ENCODE results near the gene SH2D5.
A peak's percentile ranks its signal among the peaks of the same experiment; 100 is the strongest.
"Not testable (repeated sequence)": the region's sequence is repeated elsewhere in the genome, so short reads cannot be mapped to it uniquely, and the experiment has no call there.

SH2D5 gene

DNA sequence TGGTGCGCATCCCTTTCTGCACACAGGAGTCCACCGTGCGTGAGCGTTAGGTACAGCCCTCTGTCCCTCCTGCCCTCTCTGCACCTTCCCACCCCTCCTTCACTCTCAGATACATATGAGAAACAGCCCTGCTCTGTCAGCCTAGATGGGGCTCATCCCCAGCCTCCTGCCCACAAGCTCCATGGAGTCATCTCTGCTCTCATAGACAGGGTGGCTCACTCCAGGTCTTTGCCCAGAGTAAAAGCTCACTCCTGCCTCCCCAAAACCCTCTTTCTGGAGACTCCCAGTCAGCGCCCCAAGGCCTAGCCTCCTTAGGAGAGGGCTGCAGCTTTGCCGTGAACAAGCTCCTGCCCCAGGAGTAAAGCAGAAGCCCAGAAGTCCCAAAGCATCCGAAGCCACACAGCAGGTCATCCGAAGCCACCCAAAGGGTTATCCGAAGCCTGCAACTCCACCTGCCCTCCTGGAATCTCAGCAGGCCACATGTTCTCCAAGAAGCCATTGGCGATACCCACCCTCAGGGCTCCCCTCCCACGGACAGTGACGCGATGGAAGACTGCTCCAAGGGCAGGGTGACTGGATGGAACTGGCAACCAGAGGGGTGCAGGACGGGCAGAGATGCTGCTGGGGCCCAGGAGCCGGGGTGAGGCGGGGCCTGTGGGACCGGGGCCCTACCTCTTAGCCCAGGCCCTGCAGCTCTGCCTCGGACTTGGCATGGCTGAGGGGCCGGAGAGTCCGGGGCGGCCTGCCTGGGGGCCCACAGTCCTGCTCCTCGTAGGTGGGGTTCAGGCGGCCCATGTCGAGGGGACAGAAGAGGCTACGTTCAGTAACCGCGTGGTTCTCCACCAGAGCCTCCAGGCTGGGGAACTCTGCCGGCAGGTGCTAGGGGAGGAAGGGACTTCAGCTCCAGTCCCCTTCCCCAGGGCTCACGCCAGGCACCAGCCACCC is 11.1 kb downstream of the SH2D5 start:
- Histone ChIP-seq H3K4me3 (ENCODE audit: insufficient read depth, low read depth, low read length) (no peak overlapping the region), H3K9me3 (ENCODE audit: control insufficient read depth, low read length) (no peaks in the 10 kb centered on the region)
- 92% methylated on average over 29 of the region's 29 CpGs for WGBS, 2 experiments

DNA sequence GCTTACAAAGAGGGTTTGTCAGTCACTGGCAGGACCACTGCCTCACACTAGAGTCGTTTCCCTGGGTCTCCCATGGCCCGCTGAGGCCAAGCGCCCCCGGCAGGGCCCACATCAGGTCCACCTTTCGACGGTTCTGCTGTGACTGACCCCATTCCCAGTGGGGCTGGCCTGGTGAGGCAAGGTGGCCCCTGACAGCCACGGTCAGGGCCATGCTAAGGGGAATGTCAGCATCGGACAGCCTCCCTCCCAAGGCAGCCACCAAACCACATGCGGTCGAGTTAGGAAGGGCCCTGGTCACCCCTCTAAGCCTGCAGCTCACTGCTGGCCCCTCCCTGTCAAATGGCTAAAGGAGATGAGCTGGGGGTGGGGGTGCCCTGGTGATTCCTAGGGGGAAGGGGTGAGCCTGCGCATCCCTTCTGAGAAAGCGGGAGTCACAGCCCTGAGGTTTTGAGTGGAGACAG is 11.8 kb downstream of the SH2D5 start:
- Histone ChIP-seq H3K4me3 (ENCODE audit: insufficient read depth, low read depth, low read length) (no peak overlapping the region), H3K36me3 (ENCODE audit: control insufficient read depth, insufficient read depth, low read length) (no peaks in the 10 kb centered on the region), H3K27ac (ENCODE audit: insufficient read depth, low read depth, low read length, poor library complexity, severe bottlenecking) (no peak overlapping the region), H3K27me3 (ENCODE audit: control insufficient read depth, insufficient read depth, low read length, poor library complexity, severe bottlenecking) (peaks cover 29% of the 10 kb centered on the region), H3K4me1 (ENCODE audit: control insufficient read depth, insufficient read depth, low read length) (no peaks in the 10 kb centered on the region), H3K9me3 (ENCODE audit: control insufficient read depth, low read length) (no peaks in the 10 kb centered on the region)
- 90 to 91% methylated on average over 12 of the region's 12 CpGs for WGBS, 2 experiments

More for the DNA sequence above, 11.1 kb downstream of the SH2D5 start:
- H3K27ac ChIP-seq (ENCODE audit: insufficient read depth, low read depth, low read length, poor library complexity, severe bottlenecking): no peak overlapping the region
- H3K36me3 ChIP-seq (ENCODE audit: control insufficient read depth, insufficient read depth, low read length): no peaks in the 10 kb centered on the region
- H3K27me3 ChIP-seq (ENCODE audit: control insufficient read depth, insufficient read depth, low read length, poor library complexity, severe bottlenecking): peaks cover 29% of the 10 kb centered on the region
- H3K4me1 ChIP-seq (ENCODE audit: control insufficient read depth, insufficient read depth, low read length): no peaks in the 10 kb centered on the region

DNA sequence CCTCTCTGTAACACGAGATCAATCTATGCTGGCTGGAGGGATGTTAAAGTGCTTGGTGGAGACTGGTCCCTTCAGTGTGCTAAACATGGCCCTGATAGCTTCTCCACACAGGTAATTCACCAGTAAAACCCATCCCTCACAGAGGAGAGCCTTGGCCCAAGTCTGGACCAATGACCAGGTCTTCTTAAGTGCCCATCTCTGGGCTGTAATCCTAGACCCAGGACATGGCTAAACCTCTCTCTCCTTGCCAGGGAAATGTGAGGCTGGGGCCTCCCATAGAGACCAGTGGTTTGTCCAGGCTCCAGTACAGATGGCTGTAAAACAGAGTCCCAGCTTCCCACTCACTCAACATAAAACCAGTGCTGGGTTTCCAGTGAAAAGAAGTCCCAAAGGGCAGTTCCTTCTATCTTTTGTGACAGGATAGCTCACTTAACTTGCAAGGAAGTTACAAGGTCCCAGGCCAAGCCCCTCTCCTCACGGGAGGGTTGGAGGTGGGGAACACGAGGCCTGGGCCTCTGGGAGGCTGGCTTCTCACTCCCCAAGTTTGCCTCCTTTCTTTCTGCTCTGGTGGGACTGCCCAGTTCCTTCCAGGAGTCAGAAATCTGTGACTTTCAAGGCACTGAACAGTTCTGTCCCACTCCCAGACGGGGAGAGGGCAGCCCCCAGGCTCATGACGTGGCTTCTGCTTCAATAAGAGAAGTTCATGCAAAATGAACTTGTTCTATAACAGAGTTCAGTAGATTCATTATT is 12.5 kb downstream of the SH2D5 start:
- peaks cover 29% of the 10 kb centered on the region for H3K27me3 ChIP-seq (ENCODE audit: control insufficient read depth, insufficient read depth, low read length, poor library complexity, severe bottlenecking)
- 86 to 91% methylated on average over 5 of the region's 5 CpGs for WGBS, 2 experiments

DNA sequence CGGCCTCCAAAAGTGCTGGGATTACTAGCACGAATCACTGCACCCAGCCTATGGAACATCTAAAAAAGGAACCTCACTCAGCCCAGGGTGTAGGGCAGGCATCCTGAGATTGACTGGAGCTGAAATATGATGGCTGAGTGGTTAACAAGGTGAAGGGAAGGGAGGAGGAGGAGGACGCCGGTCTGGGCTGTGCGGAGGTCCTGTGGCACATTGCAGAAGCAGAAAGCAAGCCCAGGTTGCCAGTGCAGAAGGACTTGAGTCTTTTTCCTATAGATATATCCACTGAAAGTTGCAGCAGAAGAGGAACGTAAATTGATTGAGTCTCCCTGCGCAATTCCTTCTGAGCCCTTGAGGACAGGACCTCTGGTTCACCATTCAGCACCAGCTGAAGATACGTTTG is 13.2 kb downstream of the SH2D5 start:
- Histone ChIP-seq H3K36me3 (ENCODE audit: control insufficient read depth, insufficient read depth, low read length) (no peaks in the 10 kb centered on the region), H3K27me3 (ENCODE audit: control insufficient read depth, insufficient read depth, low read length, poor library complexity, severe bottlenecking) (peaks cover 29% of the 10 kb centered on the region), H3K27ac (ENCODE audit: insufficient read depth, low read depth, low read length, poor library complexity, severe bottlenecking) (no peak overlapping the region), H3K4me3 (ENCODE audit: insufficient read depth, low read depth, low read length) (no peak overlapping the region), H3K4me1 (ENCODE audit: control insufficient read depth, insufficient read depth, low read length) (no peaks in the 10 kb centered on the region), H3K9me3 (ENCODE audit: control insufficient read depth, low read length) (no peaks in the 10 kb centered on the region)
- WGBS, 2 experiments: 95 to 96% methylated on average over 8 of the region's 8 CpGs

More for the DNA sequence above, 12.5 kb downstream of the SH2D5 start:
- Histone ChIP-seq H3K9me3 (ENCODE audit: control insufficient read depth, low read length) (no peaks in the 10 kb centered on the region), H3K4me1 (ENCODE audit: control insufficient read depth, insufficient read depth, low read length) (no peaks in the 10 kb centered on the region), H3K27ac (ENCODE audit: insufficient read depth, low read depth, low read length, poor library complexity, severe bottlenecking) (no peak overlapping the region), H3K4me3 (ENCODE audit: insufficient read depth, low read depth, low read length) (no peak overlapping the region), H3K36me3 (ENCODE audit: control insufficient read depth, insufficient read depth, low read length) (no peaks in the 10 kb centered on the region)

DNA sequence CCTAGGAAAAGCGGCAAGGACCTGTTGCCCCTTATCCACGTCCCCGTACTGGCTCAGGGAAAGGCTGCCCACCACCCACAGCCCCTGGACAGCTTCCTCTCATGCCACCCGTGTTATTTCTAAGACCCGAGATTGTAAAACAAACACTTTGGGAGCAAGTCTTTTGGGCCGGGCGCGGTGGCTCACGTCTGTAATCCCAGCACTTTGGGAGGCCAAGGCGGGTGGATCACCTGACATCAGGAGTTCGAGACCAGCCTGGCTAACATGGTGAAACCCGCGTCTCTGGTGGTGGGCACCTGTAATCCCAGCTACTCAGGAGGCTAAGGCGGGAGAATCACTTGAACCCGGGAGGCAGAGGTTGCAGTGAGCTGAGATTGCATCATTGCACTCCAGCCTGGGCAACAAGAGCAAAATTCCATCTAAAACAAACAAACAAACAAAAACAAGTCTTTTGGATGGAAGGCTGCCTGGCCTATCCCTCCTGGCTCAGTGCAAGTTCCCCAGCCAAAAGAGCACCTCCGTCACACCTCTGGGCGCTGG is 14.1 kb downstream of the SH2D5 start:
- H3K36me3 ChIP-seq (ENCODE audit: control insufficient read depth, insufficient read depth, low read length); H3K4me1 ChIP-seq (ENCODE audit: control insufficient read depth, insufficient read depth, low read length); H3K27ac ChIP-seq (ENCODE audit: insufficient read depth, low read depth, low read length, poor library complexity, severe bottlenecking); H3K9me3 ChIP-seq (ENCODE audit: control insufficient read depth, low read length): not testable (repeated sequence)
- H3K4me3 ChIP-seq (ENCODE audit: insufficient read depth, low read depth, low read length): peak overlapping the region; percentile 41
- WGBS, 2 experiments: 71 to 73% methylated on average over 17 of the region's 17 CpGs
- H3K27me3 ChIP-seq (ENCODE audit: control insufficient read depth, insufficient read depth, low read length, poor library complexity, severe bottlenecking): peaks cover 29% of the 10 kb centered on the region

DNA sequence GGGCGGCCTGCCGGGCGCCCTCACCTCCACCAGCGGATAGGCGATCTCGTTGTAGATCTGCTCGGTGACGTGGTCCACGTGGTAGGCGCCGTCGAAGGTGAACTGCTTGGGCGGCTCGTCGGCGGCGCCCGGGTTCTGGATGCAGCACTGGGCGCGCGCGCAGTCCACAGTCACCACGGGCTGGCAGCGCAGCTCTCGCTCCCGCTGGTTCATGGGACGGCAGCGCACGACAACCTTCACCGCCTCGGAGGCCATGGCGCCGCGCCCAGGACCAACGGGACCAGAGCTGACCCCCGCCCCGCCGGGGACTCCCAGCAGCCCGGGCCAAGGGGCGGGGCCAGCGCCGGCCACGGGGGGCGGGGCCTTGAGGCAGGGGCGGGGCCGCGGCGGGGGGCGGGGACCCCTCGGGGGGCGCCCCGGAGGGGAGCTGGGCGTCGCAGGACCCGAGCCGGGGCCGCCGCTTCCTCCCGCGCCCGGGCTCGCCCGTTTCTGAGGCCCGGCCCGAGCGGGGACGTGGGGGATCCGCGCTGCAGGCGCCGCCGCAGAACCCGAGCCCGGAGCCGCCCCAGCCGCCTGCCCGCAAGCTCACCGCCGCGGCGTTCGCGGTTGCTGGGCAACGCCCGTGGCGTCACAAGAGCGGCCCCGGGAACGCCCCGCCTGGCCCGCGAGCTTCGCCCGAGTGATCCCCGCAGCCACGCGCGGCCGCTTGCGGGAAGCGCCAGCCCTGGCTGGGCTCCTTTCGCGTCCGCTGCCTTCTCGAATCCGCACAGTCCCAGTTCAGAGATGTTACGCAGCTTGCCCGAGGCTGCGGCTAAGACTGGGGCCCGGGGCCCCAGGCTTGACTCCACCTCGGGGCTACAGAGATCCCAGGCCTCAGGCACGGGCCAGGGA is 14.8 kb downstream of the SH2D5 start, which contains the start of gene KIF17:
Gene KIF17, minus strand, starts transcription at position 556 of the 891 bp plus-strand sequence. Its CDS starts 301 bp downstream, at position 255.
- Histone ChIP-seq H3K4me1 (ENCODE audit: control insufficient read depth, insufficient read depth, low read length) (no peaks in the 10 kb centered on the region), H3K4me3 (ENCODE audit: insufficient read depth, low read depth, low read length) (peak within 1 kb of the TSS; percentile 41), H3K36me3 (ENCODE audit: control insufficient read depth, insufficient read depth, low read length) (no peaks in the 10 kb centered on the region), H3K27ac (ENCODE audit: insufficient read depth, low read depth, low read length, poor library complexity, severe bottlenecking) (no peak within 1 kb of the TSS), H3K9me3 (ENCODE audit: control insufficient read depth, low read length) (no peaks in the 10 kb centered on the region), H3K27me3 (ENCODE audit: control insufficient read depth, insufficient read depth, low read length, poor library complexity, severe bottlenecking) (peaks cover 29% of the 10 kb centered on the region)
- WGBS, 2 experiments: 4 to 5% methylated on average over 112 of the region's 112 CpGs

DNA sequence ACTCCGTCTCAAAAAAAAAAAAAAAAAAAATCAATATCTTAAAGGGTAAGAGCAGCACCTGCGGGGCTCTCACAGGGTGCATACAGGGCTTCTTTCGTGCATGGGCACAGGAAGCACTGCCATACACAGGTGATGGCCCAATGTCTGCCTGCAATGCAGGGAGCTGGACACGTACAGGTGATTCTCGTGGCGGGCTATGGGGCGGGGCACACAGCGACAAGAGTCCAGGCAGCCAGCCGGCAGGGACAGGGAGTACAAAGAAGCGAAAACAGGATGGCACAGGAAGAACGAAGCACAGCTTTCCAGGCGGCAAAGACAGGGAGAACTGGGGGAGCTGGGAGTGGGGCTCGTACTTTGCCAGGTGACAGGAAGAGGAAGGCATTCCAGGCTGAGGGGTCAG is 16.3 kb downstream of the SH2D5 start:
- Histone ChIP-seq H3K4me1 (ENCODE audit: control insufficient read depth, insufficient read depth, low read length) (peaks cover 6% of the 10 kb centered on the region), H3K27ac (ENCODE audit: insufficient read depth, low read depth, low read length, poor library complexity, severe bottlenecking) (no peak overlapping the region), H3K9me3 (ENCODE audit: control insufficient read depth, low read length) (no peaks in the 10 kb centered on the region), H3K4me3 (ENCODE audit: insufficient read depth, low read depth, low read length) (no peak overlapping the region), H3K36me3 (ENCODE audit: control insufficient read depth, insufficient read depth, low read length) (no peaks in the 10 kb centered on the region), H3K27me3 (ENCODE audit: control insufficient read depth, insufficient read depth, low read length, poor library complexity, severe bottlenecking) (peaks cover 29% of the 10 kb centered on the region)
- WGBS, 2 experiments: 90 to 94% methylated on average over 13 of the region's 13 CpGs

DNA sequence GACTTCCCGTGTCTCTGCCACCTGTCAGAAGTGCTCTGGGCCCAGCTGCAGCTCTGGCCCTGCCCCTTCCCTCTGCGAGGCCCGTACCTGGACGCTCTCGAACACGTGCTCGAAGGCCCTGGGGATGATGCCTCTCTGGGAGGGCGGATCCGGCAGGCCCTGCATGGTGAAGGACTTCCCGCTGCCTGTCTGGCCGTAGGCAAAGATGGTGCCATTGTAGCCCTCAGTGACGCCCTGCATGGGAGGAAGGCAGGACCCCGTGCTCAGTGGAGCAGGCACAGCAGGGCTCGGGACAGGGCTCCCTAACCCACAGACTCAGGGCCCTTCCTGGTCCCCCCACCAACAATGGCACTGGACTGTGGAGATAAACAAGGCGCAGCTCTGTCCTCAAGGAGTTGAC is 17.1 kb downstream of the SH2D5 start:
- Histone ChIP-seq H3K36me3 (ENCODE audit: control insufficient read depth, insufficient read depth, low read length) (no peaks in the 10 kb centered on the region), H3K9me3 (ENCODE audit: control insufficient read depth, low read length) (no peaks in the 10 kb centered on the region), H3K4me3 (ENCODE audit: insufficient read depth, low read depth, low read length) (no peak overlapping the region), H3K4me1 (ENCODE audit: control insufficient read depth, insufficient read depth, low read length) (peaks cover 12% of the 10 kb centered on the region), H3K27me3 (ENCODE audit: control insufficient read depth, insufficient read depth, low read length, poor library complexity, severe bottlenecking) (peaks cover 29% of the 10 kb centered on the region), H3K27ac (ENCODE audit: insufficient read depth, low read depth, low read length, poor library complexity, severe bottlenecking) (no peak overlapping the region)
- WGBS, 2 experiments: 89 to 90% methylated on average over 15 of the region's 15 CpGs

DNA sequence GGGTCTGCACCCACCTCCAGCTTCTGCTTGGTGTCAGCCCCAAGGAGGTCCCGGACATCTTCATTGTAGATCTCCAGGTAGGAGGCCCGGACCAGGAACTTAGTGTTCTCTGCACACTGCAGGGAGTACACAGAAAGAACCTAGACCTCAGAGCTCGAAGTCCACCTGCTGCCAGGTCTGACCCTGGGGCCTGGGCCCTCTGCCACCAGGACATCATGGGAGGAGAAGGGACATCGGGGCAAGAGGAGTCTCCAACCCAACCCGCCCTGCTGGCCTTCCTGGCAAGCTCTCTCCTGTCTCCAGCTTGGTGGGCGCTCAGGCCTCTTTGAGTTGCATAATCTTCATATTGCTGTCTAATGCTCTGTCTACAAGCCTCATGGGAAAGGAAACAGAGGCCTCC is 19.1 kb downstream of the SH2D5 start:
- peaks cover 12% of the 10 kb centered on the region for H3K4me1 ChIP-seq (ENCODE audit: control insufficient read depth, insufficient read depth, low read length)
- no peaks in the 10 kb centered on the region for H3K9me3 ChIP-seq (ENCODE audit: control insufficient read depth, low read length)
- H3K36me3 ChIP-seq (ENCODE audit: control insufficient read depth, insufficient read depth, low read length): no peaks in the 10 kb centered on the region
- H3K4me3 ChIP-seq (ENCODE audit: insufficient read depth, low read depth, low read length): no peak overlapping the region
- H3K27me3 ChIP-seq (ENCODE audit: control insufficient read depth, insufficient read depth, low read length, poor library complexity, severe bottlenecking): peaks cover 15% of the 10 kb centered on the region
- 86 to 87% methylated on average over 6 of the region's 6 CpGs for WGBS, 2 experiments
- H3K27ac ChIP-seq (ENCODE audit: insufficient read depth, low read depth, low read length, poor library complexity, severe bottlenecking): no peak overlapping the region

All from ectodermal cell (in vitro differentiated cells).